Activated CD4-positive, alpha-beta memory T cell treated with anti-CD3 and anti-CD28 coated beads for 36 hours (primary cell): Measurements from ENCODE around the gene ROBO1. TPM values are rescaled to one million over a fixed set of nuclear protein-coding genes. Genes with fewer than 3 reads are reported as not detected.
"Not testable (repeated sequence)": the region's sequence is repeated elsewhere in the genome, so short reads cannot be mapped to it uniquely, and the experiment has no call there.

Experiments used
- CTCF ChIA-PET: fragments of 350-600 bp; sonication (Branson Sonifier 250); formaldehyde crosslinking; loops from one replicate; lab custom pipeline; 2021; ENCODE audit warnings: antibody characterized with exemption, inconsistent platforms; lab: Charles Lee
- POLR2A ChIA-PET: fragments of 350-600 bp; sonication (Branson Sonifier 250); formaldehyde crosslinking; loops from one replicate; lab custom pipeline; 2021; ENCODE audit warnings: antibody characterized with exemption; lab: Charles Lee
- DNase-seq: peaks from one replicate; pipeline ENCODE4 v3.0.0-alpha.2; 2020
- H3K27ac Mint-ChIP-seq: one replicate; pipeline ENCODE4 v1.8.0; 2021; ENCODE audit warnings: mixed read lengths
- H3K27me3 Mint-ChIP-seq: one replicate; pipeline ENCODE4 v1.8.0; 2021; ENCODE audit warnings: mixed read lengths
- H3K36me3 Mint-ChIP-seq: one replicate; pipeline ENCODE4 v1.8.0; 2021; ENCODE audit warnings: mixed read lengths
- H3K4me1 Mint-ChIP-seq: one replicate; pipeline ENCODE4 v1.8.0; 2021; ENCODE audit warnings: low read depth, mixed read lengths
- H3K4me3 Mint-ChIP-seq: one replicate; pipeline ENCODE4 v1.8.0; 2021; ENCODE audit warnings: mild to moderate bottlenecking, mixed read lengths
- H3K9me3 Mint-ChIP-seq: one replicate; pipeline ENCODE4 v1.8.0; 2021; ENCODE audit warnings: mixed read lengths
- intact Hi-C: fragments of 100-400 bp; cut with micrococcal nuclease; formaldehyde crosslinking; loops from one replicate; pipeline ENCODE4 v1.15.1; 2023
- total RNA-seq, 2 experiments: library from RNA; stranded (reverse); gene quantifications; one replicate each; pipeline ENCODE4 v1.2.3, GENCODE V29; 2021

ROBO1 gene
- not detected for total RNA-seq

DNA sequence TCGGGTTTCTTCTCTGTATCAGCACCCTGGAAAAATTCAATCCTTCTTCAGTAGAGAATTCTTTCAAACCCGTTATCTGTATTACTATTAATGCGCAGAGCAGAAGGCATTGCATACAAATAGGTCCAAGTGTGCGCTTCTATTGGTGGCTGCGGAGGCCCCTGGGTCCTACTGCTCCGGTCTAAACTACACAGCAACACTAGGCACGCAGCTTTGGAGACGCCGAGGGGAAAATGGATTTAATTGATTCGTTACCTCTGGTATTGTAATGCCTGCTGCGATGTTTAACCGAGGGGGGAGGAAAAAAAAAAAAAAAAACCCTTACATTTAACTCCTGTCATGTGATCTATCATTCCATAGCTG lies at the start of gene ROBO1:
TSS of gene ROBO1 (minus strand) at position 94 of the 363 bp plus-strand sequence.
- Mint-ChIP-seq H3K9me3 (peaks cover 8% of the 10 kb centered on the region), H3K4me1 (no peaks in the 10 kb centered on the region), H3K27ac (no peak within 1 kb of the TSS), H3K36me3 (no peaks in the 10 kb centered on the region), H3K4me3 (no peak within 1 kb of the TSS), H3K27me3 (peaks cover 2% of the 10 kb centered on the region)
- CTCF ChIA-PET = no interaction called here
- no peak for DNase-seq
- intact Hi-C loops = no loop called here
- POLR2A ChIA-PET = no interaction called here

DNA sequence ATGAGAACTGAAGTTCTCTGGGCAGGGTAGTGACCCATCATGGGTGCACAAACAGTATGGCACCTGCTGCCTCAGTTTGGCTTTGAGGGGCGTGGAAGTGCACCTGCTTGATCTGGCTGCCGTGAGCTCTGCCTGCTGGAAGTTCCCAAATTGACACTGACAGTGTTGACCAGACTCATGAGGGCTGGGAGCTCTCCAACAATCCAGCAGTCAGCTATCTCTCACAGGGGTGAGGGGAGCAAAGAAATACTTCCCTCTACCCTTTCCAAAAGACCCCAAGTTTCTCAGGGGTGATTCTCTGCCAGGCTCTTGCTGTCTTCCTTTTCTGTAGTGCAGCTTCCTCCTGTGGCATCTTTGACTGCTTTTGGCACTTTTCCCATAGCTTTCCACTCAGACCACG lies 49.4 kb upstream of the ROBO1 start:
- Mint-ChIP-seq H3K4me3 (no peak overlapping the region), H3K27ac (no peak overlapping the region), H3K9me3 (peaks cover 42% of the 10 kb centered on the region), H3K36me3 (peaks cover 1% of the 10 kb centered on the region), H3K27me3 (no peaks in the 10 kb centered on the region), H3K4me1 (no peaks in the 10 kb centered on the region)
- no peak for DNase-seq
- intact Hi-C loops = no loop called here
- POLR2A ChIA-PET = no interaction called here
- CTCF ChIA-PET = no interaction called here

DNA sequence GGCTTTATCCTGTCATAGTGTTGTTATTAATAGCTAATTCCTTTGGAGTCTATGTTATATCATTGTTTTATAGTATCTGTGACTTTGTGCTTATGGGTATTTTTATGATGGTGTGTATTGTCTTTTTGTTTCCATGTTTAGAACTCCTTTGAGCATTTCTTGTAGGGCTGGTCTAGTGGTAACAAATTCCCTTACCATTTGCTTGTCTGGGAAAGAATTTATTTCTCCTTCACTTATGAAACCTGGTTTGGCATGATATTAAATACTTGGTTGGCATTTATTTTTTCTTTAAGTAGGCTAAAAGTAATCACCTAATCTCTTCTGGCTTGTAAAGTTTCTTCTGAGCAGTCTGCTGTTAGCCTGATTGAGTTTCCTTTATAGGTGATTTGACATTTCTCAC lies 47.7 kb upstream of the ROBO1 start:
- CTCF ChIA-PET = no interaction called here
- intact Hi-C loops = no loop called here
- H3K36me3 Mint-ChIP-seq = peaks cover 1% of the 10 kb centered on the region
- H3K27me3 Mint-ChIP-seq = no peaks in the 10 kb centered on the region
- H3K27ac Mint-ChIP-seq = no peak overlapping the region
- H3K4me3 Mint-ChIP-seq = no peak overlapping the region
- DNase-seq = no peak
- no peaks in the 10 kb centered on the region for H3K4me1 Mint-ChIP-seq
- POLR2A ChIA-PET = no interaction called here
- H3K9me3 Mint-ChIP-seq = peaks cover 40% of the 10 kb centered on the region

DNA sequence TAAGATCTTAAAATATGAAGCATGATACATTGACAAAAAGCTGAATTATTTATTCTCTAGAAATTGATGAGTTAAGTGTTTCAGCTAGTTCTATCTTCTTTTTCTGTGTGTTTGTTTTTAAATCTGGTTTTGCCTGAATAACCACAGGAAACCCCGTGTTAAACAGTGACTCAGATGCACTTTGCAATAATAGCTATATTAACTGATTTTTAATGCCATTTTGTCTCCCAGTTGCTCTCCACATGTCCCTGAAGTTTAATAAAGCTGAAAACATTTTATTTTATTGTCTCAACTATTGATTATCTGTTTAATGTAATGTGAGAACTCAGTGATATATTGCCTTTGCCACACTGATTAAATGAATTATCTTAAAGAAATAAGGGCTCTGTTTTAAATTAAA lies 42.8 kb upstream of the ROBO1 start:
- intact Hi-C loops = no loop called here
- peaks cover 19% of the 10 kb centered on the region for H3K9me3 Mint-ChIP-seq
- H3K27me3 Mint-ChIP-seq = no peaks in the 10 kb centered on the region
- ChIA-PET POLR2A (no interaction called here), CTCF (no interaction called here)
- no peaks in the 10 kb centered on the region for H3K4me1 Mint-ChIP-seq
- no peaks in the 10 kb centered on the region for H3K36me3 Mint-ChIP-seq
- no peak overlapping the region for H3K27ac Mint-ChIP-seq
- no peak for DNase-seq
- no peak overlapping the region for H3K4me3 Mint-ChIP-seq

DNA sequence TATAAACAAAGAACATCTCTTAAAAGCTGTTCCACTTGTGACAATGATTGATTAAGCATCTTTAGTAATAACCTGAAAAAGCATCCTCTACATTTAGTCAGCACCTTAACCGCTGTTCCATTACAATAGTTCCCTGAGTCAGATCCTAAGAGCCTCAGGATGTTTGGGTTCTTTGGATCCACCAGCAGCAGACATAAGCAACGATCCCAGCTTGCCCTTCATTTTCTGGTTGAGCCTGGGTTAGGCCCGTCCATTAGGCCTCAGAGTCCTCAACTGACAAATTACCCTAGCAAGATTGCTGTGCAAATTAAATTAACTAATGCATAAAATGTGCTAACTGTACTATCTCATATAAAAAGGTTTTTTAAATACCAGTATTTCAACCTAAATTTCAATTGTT lies 42.3 kb upstream of the ROBO1 start:
- Mint-ChIP-seq H3K27ac (no peak overlapping the region), H3K9me3 (peaks cover 14% of the 10 kb centered on the region), H3K4me1 (no peaks in the 10 kb centered on the region), H3K4me3 (no peak overlapping the region), H3K27me3 (no peaks in the 10 kb centered on the region), H3K36me3 (no peaks in the 10 kb centered on the region)
- ChIA-PET CTCF (no interaction called here), POLR2A (no interaction called here)
- DNase-seq = no peak
- intact Hi-C loops = no loop called here

DNA sequence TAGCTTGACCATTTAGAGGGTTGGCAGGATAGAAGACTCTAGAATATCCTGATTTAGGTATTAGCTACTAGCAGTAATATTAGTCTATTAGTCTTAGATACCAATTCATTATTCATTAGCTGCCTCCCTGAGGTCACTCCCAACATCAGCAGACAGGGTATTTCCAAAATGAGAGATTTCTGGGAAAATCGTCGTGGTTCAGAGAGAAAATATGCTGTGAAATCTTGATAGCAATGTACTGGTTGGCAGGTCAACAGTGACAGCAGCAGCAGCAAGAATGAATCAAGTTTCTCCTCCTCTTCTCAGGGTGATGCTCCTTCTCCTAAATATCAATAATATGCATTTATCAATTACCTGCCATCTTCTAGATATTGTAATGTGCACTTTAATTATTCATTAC lies 41.3 kb upstream of the ROBO1 start:
- Mint-ChIP-seq H3K9me3 (peaks cover 7% of the 10 kb centered on the region), H3K27ac (no peak overlapping the region), H3K4me1 (no peaks in the 10 kb centered on the region), H3K4me3 (no peak overlapping the region), H3K27me3 (no peaks in the 10 kb centered on the region), H3K36me3 (no peaks in the 10 kb centered on the region)
- CTCF ChIA-PET = no interaction called here
- intact Hi-C loops = no loop called here
- no peak for DNase-seq
- POLR2A ChIA-PET = no interaction called here

DNA sequence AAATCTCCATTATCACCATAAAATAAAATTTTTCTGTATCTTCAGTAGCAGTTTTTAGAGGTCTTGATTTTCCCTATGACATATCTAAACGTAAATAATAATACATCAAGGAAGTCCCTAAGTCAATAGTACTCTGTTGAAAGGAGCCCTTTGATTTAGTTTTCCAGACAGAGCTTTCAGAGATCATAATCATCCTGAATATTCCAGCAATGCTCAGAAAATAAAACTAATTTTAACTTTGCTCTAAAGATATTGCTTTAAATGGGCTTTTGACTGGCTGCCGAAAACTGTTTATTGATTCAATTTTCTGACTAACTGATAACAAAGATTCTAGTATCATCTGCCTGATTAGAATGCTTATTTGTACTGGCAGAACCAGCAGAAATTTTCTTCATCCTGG lies 40.7 kb upstream of the ROBO1 start:
- no peaks in the 10 kb centered on the region for H3K36me3 Mint-ChIP-seq
- DNase-seq = no peak
- no peak overlapping the region for H3K4me3 Mint-ChIP-seq
- no peak overlapping the region for H3K27ac Mint-ChIP-seq
- intact Hi-C loops = no loop called here
- ChIA-PET CTCF (no interaction called here), POLR2A (no interaction called here)
- peaks cover 6% of the 10 kb centered on the region for H3K9me3 Mint-ChIP-seq
- no peaks in the 10 kb centered on the region for H3K27me3 Mint-ChIP-seq
- H3K4me1 Mint-ChIP-seq = no peaks in the 10 kb centered on the region

DNA sequence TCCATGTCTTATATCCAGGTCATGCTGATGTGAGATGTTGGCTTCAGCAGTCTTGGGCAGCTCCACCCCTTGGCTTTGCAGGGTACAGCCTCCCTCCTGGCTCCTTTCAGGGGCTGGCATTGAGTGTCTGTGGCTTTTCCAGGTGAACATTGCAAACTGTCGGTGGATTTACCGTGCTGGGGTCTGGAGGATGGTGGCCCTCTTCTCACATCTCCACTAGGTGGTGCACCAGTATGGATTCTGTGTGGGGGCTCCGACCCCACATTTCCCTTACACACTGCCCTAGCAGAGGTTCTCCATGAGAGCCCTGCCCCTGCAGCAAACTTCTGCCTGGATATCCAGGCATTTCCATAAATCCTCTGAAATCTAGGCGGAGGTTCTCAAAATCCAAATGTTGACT lies 22.4 kb upstream of the ROBO1 start:
- intact Hi-C loops, H3K4me3 Mint-ChIP-seq, CTCF ChIA-PET, H3K27ac Mint-ChIP-seq, POLR2A ChIA-PET, DNase-seq, H3K27me3 Mint-ChIP-seq, H3K36me3 Mint-ChIP-seq, H3K4me1 Mint-ChIP-seq: not testable (repeated sequence)
- H3K9me3 Mint-ChIP-seq = peaks cover 24% of the 10 kb centered on the region

DNA sequence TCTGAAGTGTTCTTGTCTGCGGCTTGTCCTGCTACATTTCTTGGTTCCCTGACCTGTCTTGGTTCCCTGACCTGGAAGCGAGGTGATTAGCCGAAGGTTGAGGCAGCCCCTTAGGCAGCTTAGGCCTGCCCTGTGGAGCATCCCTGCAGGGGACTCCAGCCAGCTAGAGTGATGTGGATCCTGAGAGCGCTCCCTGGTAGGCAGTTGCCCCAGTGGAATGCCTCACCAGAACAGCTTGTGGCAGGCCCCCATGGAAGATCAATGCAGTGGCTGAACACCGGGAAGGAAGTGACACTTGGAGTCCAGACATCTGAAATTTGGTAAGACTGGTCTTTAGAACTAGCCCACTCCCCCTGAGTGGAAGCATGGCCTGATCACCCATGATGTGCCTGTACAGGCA lies 5.5 kb upstream of the ROBO1 start:
- intact Hi-C loops = no loop called here
- no peak overlapping the region for H3K4me3 Mint-ChIP-seq
- CTCF ChIA-PET = no interaction called here
- H3K9me3 Mint-ChIP-seq = peaks cover 7% of the 10 kb centered on the region
- POLR2A ChIA-PET = no interaction called here
- H3K27me3 Mint-ChIP-seq = no peaks in the 10 kb centered on the region
- no peak overlapping the region for H3K27ac Mint-ChIP-seq
- H3K4me1 Mint-ChIP-seq = no peaks in the 10 kb centered on the region
- no peak for DNase-seq
- H3K36me3 Mint-ChIP-seq = no peaks in the 10 kb centered on the region

DNA sequence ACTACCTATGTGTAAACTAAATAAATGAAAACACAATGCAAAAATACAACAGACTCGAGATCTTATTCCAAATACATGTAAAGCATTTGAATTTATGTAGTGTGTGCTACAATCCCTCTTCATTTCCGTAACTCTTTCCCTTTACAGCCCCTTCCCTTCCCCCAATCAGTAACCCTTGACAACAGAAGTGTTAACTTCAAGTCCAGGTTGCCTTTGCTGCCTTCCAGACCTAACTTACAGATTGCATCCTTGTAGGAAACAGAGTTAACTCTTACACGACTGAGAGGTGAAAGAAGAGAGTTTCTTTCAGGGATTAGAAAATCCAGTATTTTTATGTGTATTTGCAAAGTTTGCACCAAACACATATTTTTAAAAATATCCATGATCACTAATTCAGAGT lies 1.4 kb upstream of the ROBO1 start:
- intact Hi-C loops = no loop called here
- H3K27me3 Mint-ChIP-seq = peaks cover 2% of the 10 kb centered on the region
- peaks cover 6% of the 10 kb centered on the region for H3K9me3 Mint-ChIP-seq
- H3K27ac Mint-ChIP-seq = no peak overlapping the region
- POLR2A ChIA-PET = no interaction called here
- CTCF ChIA-PET = no interaction called here
- no peaks in the 10 kb centered on the region for H3K4me1 Mint-ChIP-seq
- no peaks in the 10 kb centered on the region for H3K36me3 Mint-ChIP-seq
- H3K4me3 Mint-ChIP-seq = no peak overlapping the region
- no peak for DNase-seq

DNA sequence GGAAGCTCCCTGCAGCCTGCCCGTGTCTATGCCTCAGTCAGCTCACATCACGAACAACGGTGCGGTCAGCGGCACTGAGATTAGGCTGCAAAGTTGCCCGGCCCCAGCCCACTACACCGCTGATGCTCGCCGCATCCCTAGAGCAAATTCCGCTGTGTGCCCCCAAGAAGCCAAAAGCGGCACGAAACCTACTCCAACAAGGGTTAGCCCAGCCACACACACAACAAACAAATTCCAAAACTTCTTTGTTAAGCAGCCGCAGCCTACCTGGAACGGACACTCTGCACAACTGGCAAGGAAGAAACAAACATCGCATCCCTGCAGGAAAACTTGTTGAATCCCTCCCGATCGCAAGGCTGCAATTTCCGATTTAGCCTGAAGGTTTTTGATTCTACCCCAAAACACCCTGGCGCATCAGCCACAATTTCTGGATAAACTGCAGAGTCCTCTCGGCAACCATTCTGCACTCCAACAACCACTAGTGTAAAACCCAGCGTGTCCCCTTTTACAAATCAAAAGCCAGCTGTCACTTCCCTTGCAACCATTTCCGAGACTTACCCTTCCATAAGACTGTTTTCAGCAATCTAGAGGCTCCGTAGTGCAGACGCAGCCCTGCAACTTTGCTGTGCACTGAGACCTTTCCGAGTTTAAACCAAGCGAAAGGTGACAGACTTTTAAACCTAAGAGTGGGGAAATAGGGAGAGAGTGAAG lies 449 bp downstream of the ROBO1 start:
- DNase-seq = no peak
- Mint-ChIP-seq H3K4me1 (no peaks in the 10 kb centered on the region), H3K4me3 (no peak overlapping the region), H3K9me3 (peaks cover 12% of the 10 kb centered on the region), H3K27me3 (peaks cover 2% of the 10 kb centered on the region), H3K36me3 (no peaks in the 10 kb centered on the region), H3K27ac (no peak overlapping the region)
- ChIA-PET POLR2A (no interaction called here), CTCF (no interaction called here)
- intact Hi-C loops = no loop called here

DNA sequence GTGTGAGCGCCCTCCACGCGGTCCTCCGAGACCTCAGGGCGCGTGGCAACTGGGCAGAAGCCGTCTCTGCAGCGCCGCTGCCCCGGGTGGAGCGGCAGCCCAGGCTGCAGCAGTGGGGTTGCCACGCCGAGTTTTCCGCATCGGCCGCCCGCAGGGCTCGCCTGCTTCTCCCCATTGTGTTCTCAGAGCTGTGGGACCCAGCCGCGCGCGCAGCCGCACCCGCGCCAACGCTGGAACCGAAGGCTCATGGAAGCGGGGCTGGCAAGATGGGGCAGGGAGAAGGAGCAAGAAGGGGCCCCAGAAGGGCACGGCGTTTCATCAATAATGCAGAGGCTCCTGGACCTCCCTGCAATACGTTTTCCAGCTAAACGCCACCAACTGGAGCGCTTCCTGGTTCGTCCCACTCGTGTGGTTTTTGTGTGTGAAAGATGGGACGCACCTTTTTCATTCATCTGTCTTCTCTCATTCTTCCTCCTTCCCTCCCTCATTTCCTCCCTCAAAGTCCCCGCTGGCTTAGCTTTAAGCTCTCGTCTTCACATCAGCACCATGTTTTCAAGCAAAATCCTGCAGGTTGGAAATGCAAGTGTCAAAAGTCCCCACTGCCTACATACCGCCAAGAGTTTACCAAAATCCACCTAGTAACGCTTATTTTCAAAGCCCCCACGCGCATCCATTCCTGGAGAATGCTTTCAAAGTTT lies 1.2 kb downstream of the ROBO1 start:
- H3K27me3 Mint-ChIP-seq = peaks cover 2% of the 10 kb centered on the region
- peaks cover 15% of the 10 kb centered on the region for H3K9me3 Mint-ChIP-seq
- no peak for DNase-seq
- ChIA-PET POLR2A (no interaction called here), CTCF (no interaction called here)
- no peaks in the 10 kb centered on the region for H3K36me3 Mint-ChIP-seq
- intact Hi-C loops = no loop called here
- no peaks in the 10 kb centered on the region for H3K4me1 Mint-ChIP-seq
- no peak overlapping the region for H3K27ac Mint-ChIP-seq
- no peak overlapping the region for H3K4me3 Mint-ChIP-seq

DNA sequence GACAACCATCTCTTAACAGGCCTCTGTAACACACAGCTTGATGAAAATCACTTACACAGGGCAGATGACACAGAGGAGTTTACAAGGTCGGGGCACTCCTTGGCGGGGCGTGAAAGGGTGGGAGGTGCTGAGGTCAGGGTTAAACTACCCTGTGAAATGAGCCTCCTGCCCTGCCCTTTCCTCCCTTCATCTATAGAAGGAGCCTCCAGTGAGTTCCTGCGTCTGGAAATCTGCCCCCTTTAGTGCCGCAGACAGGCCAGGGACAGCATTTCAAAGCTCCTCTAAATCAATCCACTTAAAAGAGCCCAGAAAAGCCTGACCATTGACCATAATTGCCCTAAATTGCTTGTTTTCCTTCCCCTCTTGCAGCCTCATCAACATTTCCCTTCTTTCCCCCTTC lies 1.9 kb downstream of the ROBO1 start:
- ChIA-PET POLR2A (no interaction called here), CTCF (no interaction called here)
- peaks cover 15% of the 10 kb centered on the region for H3K9me3 Mint-ChIP-seq
- no peak overlapping the region for H3K27ac Mint-ChIP-seq
- intact Hi-C loops = no loop called here
- H3K36me3 Mint-ChIP-seq = no peaks in the 10 kb centered on the region
- DNase-seq = no peak
- H3K4me1 Mint-ChIP-seq = no peaks in the 10 kb centered on the region
- H3K4me3 Mint-ChIP-seq = no peak overlapping the region
- peaks cover 2% of the 10 kb centered on the region for H3K27me3 Mint-ChIP-seq
